ENCODE data around the gene ICA1.

DNA sequence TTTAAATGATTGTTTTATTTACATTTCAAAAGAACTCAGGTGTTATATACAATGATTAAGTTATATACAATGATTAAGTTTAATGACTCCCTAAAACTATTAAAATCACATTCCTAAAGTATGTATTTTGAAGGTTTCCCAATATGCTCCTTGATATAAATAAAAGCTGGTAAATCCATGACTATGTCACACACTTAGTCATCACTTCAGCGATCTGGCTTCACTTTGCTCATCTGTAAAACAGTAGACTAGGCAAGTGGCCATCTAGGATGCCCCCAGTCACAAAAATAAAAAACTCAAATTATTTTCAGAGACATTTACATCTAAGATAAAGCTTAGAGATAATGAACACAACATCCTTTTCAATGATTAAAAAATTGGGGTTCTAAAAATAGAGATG lies 10.8 kb downstream of the ICA1 start:
- TF ChIP-seq, protein P1, sequence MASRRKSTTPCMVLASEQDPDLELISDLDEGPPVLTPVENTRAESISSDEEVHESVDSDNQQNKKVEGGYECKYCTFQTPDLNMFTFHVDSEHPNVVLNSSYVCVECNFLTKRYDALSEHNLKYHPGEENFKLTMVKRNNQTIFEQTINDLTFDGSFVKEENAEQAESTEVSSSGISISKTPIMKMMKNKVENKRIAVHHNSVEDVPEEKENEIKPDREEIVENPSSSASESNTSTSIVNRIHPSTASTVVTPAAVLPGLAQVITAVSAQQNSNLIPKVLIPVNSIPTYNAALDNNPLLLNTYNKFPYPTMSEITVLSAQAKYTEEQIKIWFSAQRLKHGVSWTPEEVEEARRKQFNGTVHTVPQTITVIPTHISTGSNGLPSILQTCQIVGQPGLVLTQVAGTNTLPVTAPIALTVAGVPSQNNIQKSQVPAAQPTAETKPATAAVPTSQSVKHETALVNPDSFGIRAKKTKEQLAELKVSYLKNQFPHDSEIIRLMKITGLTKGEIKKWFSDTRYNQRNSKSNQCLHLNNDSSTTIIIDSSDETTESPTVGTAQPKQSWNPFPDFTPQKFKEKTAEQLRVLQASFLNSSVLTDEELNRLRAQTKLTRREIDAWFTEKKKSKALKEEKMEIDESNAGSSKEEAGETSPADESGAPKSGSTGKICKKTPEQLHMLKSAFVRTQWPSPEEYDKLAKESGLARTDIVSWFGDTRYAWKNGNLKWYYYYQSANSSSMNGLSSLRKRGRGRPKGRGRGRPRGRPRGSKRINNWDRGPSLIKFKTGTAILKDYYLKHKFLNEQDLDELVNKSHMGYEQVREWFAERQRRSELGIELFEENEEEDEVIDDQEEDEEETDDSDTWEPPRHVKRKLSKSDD (CRISPR knock-in tag; IDR thresholded peaks at IDR 0.05; ENCODE audit: low read depth), result no peak
- TF ChIP-seq JUND (CRISPR knock-in tag; IDR thresholded peaks at IDR 0.05) (no peak), RBM39 (IDR thresholded peaks at IDR 0.05; ENCODE audit: low read depth, low read length, poor library complexity, severe bottlenecking) (no peak), IRF2 (CRISPR knock-in tag; IDR thresholded peaks at IDR 0.05) (no peak)
